ENCODE measurements around the gene TMCC3. TPM values are rescaled to one million over a fixed set of nuclear protein-coding genes. Genes with fewer than 3 reads are reported as not detected.

TMCC3 gene
- total and polyA plus RNA-seq, 3 experiments from 2014 or later: 0.18 to 0.41 (median 0.18) TPM

GRCh38 chr12:94628819-94629472 is 21.4 kb downstream of the TMCC3 start:
- CTCF ChIA-PET: no interaction called here

GRCh38 chr12:94628369-94628768 is 22.0 kb downstream of the TMCC3 start:
- Histone ChIP-seq H3K27ac (ENCODE audit: low read depth, low read length) (no peak overlapping the region), H3K4me3 (ENCODE audit: low read length) (no peak overlapping the region), H3K4me1 (ENCODE audit: insufficient read depth, low read length) (no peaks in the 10 kb centered on the region), H3K36me3 (ENCODE audit: insufficient read depth, low read length) (no peaks in the 10 kb centered on the region), H3K9me3 (ENCODE audit: low read length) (no peaks in the 10 kb centered on the region), H3K27me3 (ENCODE audit: insufficient read depth, low read length, poor library complexity, severe bottlenecking) (no peaks in the 10 kb centered on the region)
- no peaks in the 10 kb centered on the region for H3K4me1 Mint-ChIP-seq
- H3K36me3 Mint-ChIP-seq: no peaks in the 10 kb centered on the region
- ChIA-PET CTCF (no interaction called here), POLR2A (no interaction called here)
- H3K9me3 Mint-ChIP-seq: peaks cover 0 to 3% (median 0%) of the 10 kb centered on the region in 5 donors
- H3K27ac Mint-ChIP-seq: peak overlapping the region in 1 of 8 donors; percentile 81
- H3K4me3 Mint-ChIP-seq: no peak overlapping the region
- H3K27me3 Mint-ChIP-seq: peaks cover 0 to 3% of the 10 kb centered on the region in 2 donors
- no peak for DNase-seq

More at GRCh38 chr12:94628819-94629472, 21.4 kb downstream of the TMCC3 start:
- no peak for DNase-seq
- no peaks in the 10 kb centered on the region for H3K9me3 ChIP-seq (ENCODE audit: low read length)
- H3K36me3 Mint-ChIP-seq: no peaks in the 10 kb centered on the region
- no peak overlapping the region for H3K27ac Mint-ChIP-seq
- H3K9me3 Mint-ChIP-seq: peaks cover 0 to 3% (median 0%) of the 10 kb centered on the region in 5 donors
- H3K4me3 Mint-ChIP-seq: no peak overlapping the region
- H3K27me3 ChIP-seq (ENCODE audit: insufficient read depth, low read length, poor library complexity, severe bottlenecking): no peaks in the 10 kb centered on the region
- H3K36me3 ChIP-seq (ENCODE audit: insufficient read depth, low read length): no peaks in the 10 kb centered on the region
- no peak overlapping the region for H3K27ac ChIP-seq (ENCODE audit: low read depth, low read length)
- H3K4me3 ChIP-seq (ENCODE audit: low read length): no peak overlapping the region
- no peaks in the 10 kb centered on the region for H3K4me1 Mint-ChIP-seq
- H3K27me3 Mint-ChIP-seq: peaks cover 0 to 3% of the 10 kb centered on the region in 2 donors
- no peaks in the 10 kb centered on the region for H3K4me1 ChIP-seq (ENCODE audit: insufficient read depth, low read length)
- POLR2A ChIA-PET: no interaction called here

GRCh38 chr12:94625531-94625930 is 24.8 kb downstream of the TMCC3 start:
- no peaks in the 10 kb centered on the region for H3K36me3 ChIP-seq (ENCODE audit: insufficient read depth, low read length)
- no peak for DNase-seq
- H3K4me1 ChIP-seq (ENCODE audit: insufficient read depth, low read length): peaks cover 7% of the 10 kb centered on the region
- Mint-ChIP-seq H3K4me1 (peaks cover 14 to 16% (median 16%) of the 10 kb centered on the region in 3 donors), H3K4me3 (no peak overlapping the region), H3K27ac (no peak overlapping the region), H3K36me3 (no peaks in the 10 kb centered on the region), H3K9me3 (peaks cover 0 to 3% (median 0%) of the 10 kb centered on the region in 5 donors), H3K27me3 (peaks cover 0 to 5% of the 10 kb centered on the region in 2 donors)
- no peak overlapping the region for H3K27ac ChIP-seq (ENCODE audit: low read depth, low read length)
- no peaks in the 10 kb centered on the region for H3K9me3 ChIP-seq (ENCODE audit: low read length)
- ChIA-PET POLR2A (no interaction called here), CTCF (no interaction called here)
- no peaks in the 10 kb centered on the region for H3K27me3 ChIP-seq (ENCODE audit: insufficient read depth, low read length, poor library complexity, severe bottlenecking)
- H3K4me3 ChIP-seq (ENCODE audit: low read length): no peak overlapping the region

GRCh38 chr12:94623161-94623920 is 27.0 kb downstream of the TMCC3 start:
- H3K27me3 Mint-ChIP-seq: peaks cover 0 to 5% of the 10 kb centered on the region in 2 donors
- H3K9me3 Mint-ChIP-seq: peaks cover 0 to 3% (median 0%) of the 10 kb centered on the region in 5 donors
- no peak overlapping the region for H3K27ac ChIP-seq (ENCODE audit: low read depth, low read length)
- H3K27ac Mint-ChIP-seq: peak overlapping the region in 2 of 8 donors; percentile 24 to 62
- DNase-seq: no peak
- CTCF ChIA-PET: interaction anchor here (1.2 kb wide), 1 partner anchor 20 kb away, joined by 4 read pairs; no protein-coding TSS in a partner anchor
- no peaks in the 10 kb centered on the region for H3K27me3 ChIP-seq (ENCODE audit: insufficient read depth, low read length, poor library complexity, severe bottlenecking)
- no peaks in the 10 kb centered on the region for H3K36me3 ChIP-seq (ENCODE audit: insufficient read depth, low read length)
- H3K36me3 Mint-ChIP-seq: no peaks in the 10 kb centered on the region
- H3K9me3 ChIP-seq (ENCODE audit: low read length): no peaks in the 10 kb centered on the region
- peak overlapping the region in 1 of 7 donors; percentile 13 for H3K4me3 Mint-ChIP-seq
- POLR2A ChIA-PET: no interaction called here
- H3K4me3 ChIP-seq (ENCODE audit: low read length): no peak overlapping the region
- peaks cover 7% of the 10 kb centered on the region for H3K4me1 ChIP-seq (ENCODE audit: insufficient read depth, low read length)
- H3K4me1 Mint-ChIP-seq: peaks cover 14 to 22% (median 16%) of the 10 kb centered on the region in 3 donors

- no peak for DNase-seq
- Histone ChIP-seq H3K4me3 (ENCODE audit: low read length) (peak overlapping the region; percentile 39), H3K9me3 (ENCODE audit: low read length) (no peaks in the 10 kb centered on the region), H3K4me1 (ENCODE audit: insufficient read depth, low read length) (peaks cover 7% of the 10 kb centered on the region), H3K36me3 (ENCODE audit: insufficient read depth, low read length) (no peaks in the 10 kb centered on the region), H3K27me3 (ENCODE audit: insufficient read depth, low read length, poor library complexity, severe bottlenecking) (no peaks in the 10 kb centered on the region), H3K27ac (ENCODE audit: low read depth, low read length) (no peak overlapping the region)
- ChIA-PET CTCF (interaction anchor here (1.2 kb wide), 1 partner anchor 19 kb away, joined by 4 read pairs; no protein-coding TSS in a partner anchor), POLR2A (no interaction called here)
- peaks cover 0 to 5% of the 10 kb centered on the region in 2 donors for H3K27me3 Mint-ChIP-seq
- H3K9me3 Mint-ChIP-seq: peaks cover 0 to 3% (median 0%) of the 10 kb centered on the region in 5 donors
- H3K36me3 Mint-ChIP-seq: no peaks in the 10 kb centered on the region
- peaks cover 14 to 22% (median 16%) of the 10 kb centered on the region in 3 donors for H3K4me1 Mint-ChIP-seq
- H3K4me3 Mint-ChIP-seq: peak overlapping the region in 5 of 7 donors; percentile 74 to 90 (median 84)
- peak overlapping the region in 5 of 8 donors; percentile 39 to 90 (median 82) for H3K27ac Mint-ChIP-seq
These were observed 27.9 kb downstream of the TMCC3 start for GRCh38 chr12:94622475-94622874.

GRCh38 chr12:94621662-94622359 is 28.5 kb downstream of the TMCC3 start:
- peak overlapping the region; percentile 39 for H3K4me3 ChIP-seq (ENCODE audit: low read length)
- Mint-ChIP-seq H3K4me3 (peak overlapping the region; percentile 47 to 90 (median 83)), H3K36me3 (no peaks in the 10 kb centered on the region), H3K27ac (peak overlapping the region; percentile 4 to 93 (median 79)), H3K9me3 (no peaks in the 10 kb centered on the region), H3K27me3 (peaks cover 0 to 2% of the 10 kb centered on the region in 2 donors), H3K4me1 (peaks cover 14 to 22% (median 16%) of the 10 kb centered on the region in 3 donors)
- H3K36me3 ChIP-seq (ENCODE audit: insufficient read depth, low read length): no peaks in the 10 kb centered on the region
- H3K27ac ChIP-seq (ENCODE audit: low read depth, low read length): no peak overlapping the region
- no peaks in the 10 kb centered on the region for H3K27me3 ChIP-seq (ENCODE audit: insufficient read depth, low read length, poor library complexity, severe bottlenecking)
- H3K9me3 ChIP-seq (ENCODE audit: low read length): no peaks in the 10 kb centered on the region
- peaks cover 7% of the 10 kb centered on the region for H3K4me1 ChIP-seq (ENCODE audit: insufficient read depth, low read length)
- CTCF ChIA-PET: interaction anchor here (1.1 kb wide), 1 partner anchor 18 kb away, joined by 4 read pairs; no protein-coding TSS in a partner anchor
- POLR2A ChIA-PET: no interaction called here
- DNase-seq: peak in 2 of 5 donors; percentile 32 to 49

GRCh38 chr12:94620621-94621020 is 29.7 kb downstream of the TMCC3 start:
- Mint-ChIP-seq H3K4me1 (peaks cover 14 to 22% (median 16%) of the 10 kb centered on the region in 3 donors), H3K36me3 (no peaks in the 10 kb centered on the region), H3K27me3 (peaks cover 0 to 2% of the 10 kb centered on the region in 2 donors), H3K27ac (no peak overlapping the region), H3K9me3 (no peaks in the 10 kb centered on the region), H3K4me3 (no peak overlapping the region)
- Histone ChIP-seq H3K27ac (ENCODE audit: low read depth, low read length) (no peak overlapping the region), H3K36me3 (ENCODE audit: insufficient read depth, low read length) (no peaks in the 10 kb centered on the region), H3K4me3 (ENCODE audit: low read length) (no peak overlapping the region), H3K27me3 (ENCODE audit: insufficient read depth, low read length, poor library complexity, severe bottlenecking) (no peaks in the 10 kb centered on the region), H3K9me3 (ENCODE audit: low read length) (no peaks in the 10 kb centered on the region), H3K4me1 (ENCODE audit: insufficient read depth, low read length) (peaks cover 7% of the 10 kb centered on the region)
- CTCF ChIA-PET: interaction anchor here (1.1 kb wide), 1 partner anchor 17 kb away, joined by 4 read pairs; no protein-coding TSS in a partner anchor
- POLR2A ChIA-PET: no interaction called here
- DNase-seq: no peak

All from CD8-positive, alpha-beta memory T cell (primary cell).